ENCODE results near the gene PLSCR3. TPM values are rescaled to one million over a fixed set of nuclear protein-coding genes. Genes with fewer than 3 reads are reported as not detected.

The PLSCR3 gene
- total and polyA plus RNA-seq, 2 experiments from 2014 or later = 25.9 to 40.3 TPM

- Histone ChIP-seq H3K9me3 (ENCODE audit: low read depth) (no peaks in the 10 kb centered on the region), H3K4me3 (no peak within 1 kb of the TSS)
Measured at GRCh38 chr17:7407485-7408251, 13.3 kb upstream of the PLSCR3 start, which contains the start of gene NLGN2. TSS of gene NLGN2 (plus strand) at chr17:7407845. CDS start at chr17:7408256, 411 bp downstream.

GRCh38 chr17:7407082-7407481, 12.8 kb upstream of the PLSCR3 start:
- TF ChIP-seq CTCF (IDR thresholded peaks at IDR 0.05; ENCODE audit: low read depth, low read length) = no peak
- Histone ChIP-seq H3K36me3 (no peaks in the 10 kb centered on the region), H3K9me3 (ENCODE audit: low read depth) (no peaks in the 10 kb centered on the region), H3K27ac (no peak overlapping the region), H3K4me3 (no peak overlapping the region), H3K4me1 (ENCODE audit: low read depth) (peaks cover 11% of the 10 kb centered on the region), H3K27me3 (no peaks in the 10 kb centered on the region)
- DNase-seq (ENCODE audit: low read depth in 1 of 2, low spot score in 1 of 2) = no peak

More at GRCh38 chr17:7407485-7408251, 13.3 kb upstream of the PLSCR3 start, which contains the start of gene NLGN2:
- Histone ChIP-seq H3K27ac (no peak within 1 kb of the TSS), H3K36me3 (no peaks in the 10 kb centered on the region), H3K27me3 (no peaks in the 10 kb centered on the region), H3K4me1 (ENCODE audit: low read depth) (peaks cover 6% of the 10 kb centered on the region)
- TF ChIP-seq CTCF (IDR thresholded peaks at IDR 0.05; ENCODE audit: low read depth, low read length) = no peak
- no peak for DNase-seq (ENCODE audit: low read depth in 1 of 2, low spot score in 1 of 2)

- H3K9me3 ChIP-seq (ENCODE audit: low read depth) = no peaks in the 10 kb centered on the region
- H3K4me3 ChIP-seq = no peak overlapping the region
- H3K27me3 ChIP-seq = no peaks in the 10 kb centered on the region
- no peak for TF ChIP-seq CTCF (IDR thresholded peaks at IDR 0.05; ENCODE audit: low read depth, low read length)
- H3K4me1 ChIP-seq (ENCODE audit: low read depth) = peaks cover 11% of the 10 kb centered on the region
- no peak for DNase-seq (ENCODE audit: low read depth in 1 of 2, low spot score in 1 of 2)
- H3K27ac ChIP-seq = no peak overlapping the region
- H3K36me3 ChIP-seq = no peaks in the 10 kb centered on the region
Measured at GRCh38 chr17:7406235-7406825, 12.0 kb upstream of the PLSCR3 start.

GRCh38 chr17:7405350-7406234, 11.3 kb upstream of the PLSCR3 start:
- no peak for TF ChIP-seq CTCF (IDR thresholded peaks at IDR 0.05; ENCODE audit: low read depth, low read length)
- peak in 1 of 2 donors; percentile 25 for DNase-seq (ENCODE audit: low read depth in 1 of 2, low spot score in 1 of 2)
- no peak overlapping the region for H3K27ac ChIP-seq

GRCh38 chr17:7404737-7405349, 10.5 kb upstream of the PLSCR3 start:
- Histone ChIP-seq H3K4me3 (peak overlapping the region; percentile 61), H3K36me3 (no peaks in the 10 kb centered on the region), H3K4me1 (ENCODE audit: low read depth) (peaks cover 11% of the 10 kb centered on the region), H3K27ac (no peak overlapping the region), H3K27me3 (no peaks in the 10 kb centered on the region), H3K9me3 (ENCODE audit: low read depth) (no peaks in the 10 kb centered on the region)
- peak; percentile 33 to 75 for DNase-seq (ENCODE audit: low read depth in 1 of 2, low spot score in 1 of 2)
- no peak for TF ChIP-seq CTCF (IDR thresholded peaks at IDR 0.05; ENCODE audit: low read depth, low read length)

More at GRCh38 chr17:7405350-7406234, 11.3 kb upstream of the PLSCR3 start:
- H3K9me3 ChIP-seq (ENCODE audit: low read depth) = no peaks in the 10 kb centered on the region
- no peaks in the 10 kb centered on the region for H3K36me3 ChIP-seq
- H3K4me3 ChIP-seq = peak overlapping the region; percentile 61
- no peaks in the 10 kb centered on the region for H3K27me3 ChIP-seq
- peaks cover 11% of the 10 kb centered on the region for H3K4me1 ChIP-seq (ENCODE audit: low read depth)
